HEK293 (cell line): ENCODE results near the gene ZBTB21.

Source experiments
- CTCF ChIA-PET: fragments of 350-600 bp; formaldehyde crosslinking; extraction: SDS; loops from one replicate; lab custom pipeline; 2021; ENCODE audit warnings: antibody characterized with exemption; lab: Yijun Ruan, JAX
- POLR2A ChIA-PET: fragments of 300-600 bp; formaldehyde crosslinking; extraction: SDS; loops from one replicate; lab custom pipeline; 2020; ENCODE audit warnings: antibody characterized with exemption, inconsistent platforms; lab: Yijun Ruan, JAX
- H3K27ac ChIP-seq: fragments of 200-500 bp; sonication (Bioruptor generic); 2 replicates; pipeline ENCODE4 v1.5.1; 2014; ENCODE audit warnings: low read depth, low read length, control low read depth, inconsistent platforms; ENCODE audit errors: extremely low read depth
- H3K36me3 ChIP-seq, 2 experiments: fragments of 200-500 bp in 1 of 2; sonication (Bioruptor generic) in 1 of 2; 1 replicate in 1 of 2; 2 replicates in 1 of 2; pipeline ENCODE4 v1.5.1; 2014 to 2017; ENCODE audit warnings: inconsistent platforms in 2 of 2, low read length in 2 of 2; ENCODE audit not compliant: control insufficient read depth in 2 of 2, insufficient read depth in 1 of 2
- H3K4me1 ChIP-seq: fragments of 200-500 bp; sonication (Bioruptor generic); 2 replicates; pipeline ENCODE4 v1.5.1; 2014; ENCODE audit warnings: mild to moderate bottlenecking, low read length, inconsistent platforms; ENCODE audit not compliant: control insufficient read depth, insufficient read depth
- H3K4me3 ChIP-seq: 2 replicates; pipeline ENCODE4 v1.5.1; 2011; ENCODE audit warnings: low read depth, mild to moderate bottlenecking, control low read depth, low read length, moderate library complexity
- H3K9me3 ChIP-seq: fragments of 200-500 bp; sonication (Bioruptor generic); 2 replicates; pipeline ENCODE4 v1.5.1; 2014; ENCODE audit warnings: low read depth, low read length, inconsistent platforms; ENCODE audit not compliant: control insufficient read depth, insufficient read depth
- GLIS2 ChIP-seq: fragments of 450-650 bp; formaldehyde crosslinking; IDR thresholded peaks from 2 replicates; pipeline ENCODE4 v1.5.1; 2016; ENCODE audit warnings: missing biosample characterization, missing genetic modification characterization
- HOXD13 ChIP-seq: sonication (generic); formaldehyde crosslinking; IDR thresholded peaks from 2 replicates; pipeline ENCODE4 v1.8.0; 2022; ENCODE audit warnings: missing genetic modification reagents, borderline replicate concordance
- SETDB1 ChIP-seq: IDR thresholded peaks from one replicate; pipeline ENCODE4 v1.6.1; 2017; ENCODE audit warnings: mild to moderate bottlenecking, low read length, moderate library complexity, mixed read lengths; ENCODE audit not compliant: insufficient read length
- SP7 ChIP-seq: fragments of 450-650 bp; formaldehyde crosslinking; IDR thresholded peaks from 2 replicates; pipeline ENCODE4 v1.5.1; 2016; ENCODE audit warnings: missing biosample characterization, missing genetic modification characterization
- ZNF324 ChIP-seq: fragments of 450-650 bp; formaldehyde crosslinking; IDR thresholded peaks from 2 replicates; pipeline ENCODE4 v1.5.1; 2016; ENCODE audit warnings: missing biosample characterization, missing genetic modification characterization
- ZNF549 ChIP-seq: fragments of 450-650 bp; IDR thresholded peaks from 2 replicates; pipeline ENCODE4 v1.5.1; 2018; ENCODE audit warnings: missing biosample characterization, missing genetic modification characterization, mild to moderate bottlenecking, inconsistent platforms, moderate library complexity
- ZNF664 ChIP-seq: fragments of 450-650 bp; formaldehyde crosslinking; IDR thresholded peaks from 2 replicates; pipeline ENCODE4 v1.5.1; 2016; ENCODE audit warnings: missing biosample characterization, missing genetic modification characterization
- TF ChIP-seq, protein P1 (sequence below): fragments of 450-650 bp; formaldehyde crosslinking; IDR thresholded peaks from 2 replicates; pipeline ENCODE4 v1.5.1; 2016; ENCODE audit warnings: missing biosample characterization, missing genetic modification characterization
- TF ChIP-seq, protein P2 (sequence below): sonication (generic); formaldehyde crosslinking; IDR thresholded peaks from 2 replicates; pipeline ENCODE4 v1.8.1; 2022; ENCODE audit warnings: mild to moderate bottlenecking, moderate library complexity, missing genetic modification reagents
- TF ChIP-seq, protein P3 (sequence below): fragments of 450-650 bp; formaldehyde crosslinking; IDR thresholded peaks from 2 replicates; pipeline ENCODE4 v1.5.1; 2017; ENCODE audit warnings: missing biosample characterization, missing genetic modification characterization
- TF ChIP-seq, protein P4 (sequence below): fragments of 450-650 bp; formaldehyde crosslinking; IDR thresholded peaks from 2 replicates; pipeline ENCODE4 v1.5.1; 2017; ENCODE audit warnings: missing biosample characterization, missing genetic modification characterization

ZBTB21 gene

DNA sequence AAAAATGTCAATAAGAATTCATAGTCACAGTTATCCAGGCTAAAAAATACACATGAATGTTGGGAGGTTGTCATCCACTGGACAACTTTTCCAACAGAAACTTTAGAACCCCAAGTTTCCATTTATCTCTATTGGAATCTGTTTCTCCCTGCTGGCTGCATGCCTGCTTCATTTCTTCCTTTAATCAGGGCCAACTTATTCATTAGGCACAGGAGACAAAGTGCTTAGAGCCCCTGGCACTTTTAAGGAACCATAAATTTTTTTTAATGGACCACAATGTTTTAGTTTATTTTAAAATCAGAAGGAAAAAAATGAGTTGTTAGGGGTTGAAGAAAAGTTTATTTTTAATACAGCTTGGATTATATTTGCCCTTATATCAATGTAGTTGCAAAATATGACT, 29.6 kb downstream of the ZBTB21 start (continued):
- TF ChIP-seq, protein P1, sequence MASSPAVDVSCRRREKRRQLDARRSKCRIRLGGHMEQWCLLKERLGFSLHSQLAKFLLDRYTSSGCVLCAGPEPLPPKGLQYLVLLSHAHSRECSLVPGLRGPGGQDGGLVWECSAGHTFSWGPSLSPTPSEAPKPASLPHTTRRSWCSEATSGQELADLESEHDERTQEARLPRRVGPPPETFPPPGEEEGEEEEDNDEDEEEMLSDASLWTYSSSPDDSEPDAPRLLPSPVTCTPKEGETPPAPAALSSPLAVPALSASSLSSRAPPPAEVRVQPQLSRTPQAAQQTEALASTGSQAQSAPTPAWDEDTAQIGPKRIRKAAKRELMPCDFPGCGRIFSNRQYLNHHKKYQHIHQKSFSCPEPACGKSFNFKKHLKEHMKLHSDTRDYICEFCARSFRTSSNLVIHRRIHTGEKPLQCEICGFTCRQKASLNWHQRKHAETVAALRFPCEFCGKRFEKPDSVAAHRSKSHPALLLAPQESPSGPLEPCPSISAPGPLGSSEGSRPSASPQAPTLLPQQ (tag by site-specific recombination), result no peak
- TF ChIP-seq ZNF324 (tag by site-specific recombination), result no peak
- TF ChIP-seq, all 188 proteins: peak for 0

DNA sequence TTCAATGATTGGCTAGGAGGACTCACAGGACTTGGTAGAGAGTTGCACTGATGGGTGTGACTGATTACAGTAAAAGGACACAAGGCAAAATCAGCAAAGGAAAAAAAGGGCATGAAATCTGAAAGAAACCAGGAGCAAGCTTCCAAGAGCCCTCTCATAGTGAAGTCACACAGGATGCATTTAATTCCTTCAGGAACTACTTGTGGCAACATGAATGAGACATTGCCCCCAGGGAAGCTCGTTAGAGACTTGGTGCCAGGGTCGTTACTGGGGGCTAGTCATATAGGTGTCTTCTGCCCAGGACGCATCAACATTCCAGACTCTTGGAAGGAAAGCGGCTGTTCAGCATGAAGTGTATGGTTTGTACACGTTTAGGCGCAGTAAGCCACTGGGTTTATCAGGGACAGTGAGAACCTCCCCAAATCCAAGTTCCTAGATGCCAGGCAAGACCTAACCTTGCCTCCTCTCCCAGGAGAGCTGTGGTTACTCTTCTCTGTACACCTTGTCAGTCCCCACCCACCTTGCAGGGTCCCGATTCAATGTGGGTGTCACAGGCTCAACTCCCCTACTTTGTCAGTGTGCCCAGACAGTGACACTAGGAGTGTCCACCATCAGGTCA, 30.3 kb downstream of the ZBTB21 start:
- no peak overlapping the region for H3K4me3 ChIP-seq
- no peak overlapping the region for H3K27ac ChIP-seq
- POLR2A ChIA-PET, result no interaction called here
- H3K4me1 ChIP-seq, result no peaks in the 10 kb centered on the region
- no peaks in the 10 kb centered on the region for H3K9me3 ChIP-seq
- no peaks in the 10 kb centered on the region for H3K36me3 ChIP-seq
- TF ChIP-seq SP7 (no peak), ZNF549 (tag by site-specific recombination) (no peak)
- TF ChIP-seq, protein P2, sequence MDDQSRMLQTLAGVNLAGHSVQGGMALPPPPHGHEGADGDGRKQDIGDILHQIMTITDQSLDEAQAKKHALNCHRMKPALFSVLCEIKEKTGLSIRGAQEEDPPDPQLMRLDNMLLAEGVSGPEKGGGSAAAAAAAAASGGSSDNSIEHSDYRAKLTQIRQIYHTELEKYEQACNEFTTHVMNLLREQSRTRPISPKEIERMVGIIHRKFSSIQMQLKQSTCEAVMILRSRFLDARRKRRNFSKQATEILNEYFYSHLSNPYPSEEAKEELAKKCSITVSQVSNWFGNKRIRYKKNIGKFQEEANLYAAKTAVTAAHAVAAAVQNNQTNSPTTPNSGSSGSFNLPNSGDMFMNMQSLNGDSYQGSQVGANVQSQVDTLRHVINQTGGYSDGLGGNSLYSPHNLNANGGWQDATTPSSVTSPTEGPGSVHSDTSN, result no peak
- TF ChIP-seq, protein P3, sequence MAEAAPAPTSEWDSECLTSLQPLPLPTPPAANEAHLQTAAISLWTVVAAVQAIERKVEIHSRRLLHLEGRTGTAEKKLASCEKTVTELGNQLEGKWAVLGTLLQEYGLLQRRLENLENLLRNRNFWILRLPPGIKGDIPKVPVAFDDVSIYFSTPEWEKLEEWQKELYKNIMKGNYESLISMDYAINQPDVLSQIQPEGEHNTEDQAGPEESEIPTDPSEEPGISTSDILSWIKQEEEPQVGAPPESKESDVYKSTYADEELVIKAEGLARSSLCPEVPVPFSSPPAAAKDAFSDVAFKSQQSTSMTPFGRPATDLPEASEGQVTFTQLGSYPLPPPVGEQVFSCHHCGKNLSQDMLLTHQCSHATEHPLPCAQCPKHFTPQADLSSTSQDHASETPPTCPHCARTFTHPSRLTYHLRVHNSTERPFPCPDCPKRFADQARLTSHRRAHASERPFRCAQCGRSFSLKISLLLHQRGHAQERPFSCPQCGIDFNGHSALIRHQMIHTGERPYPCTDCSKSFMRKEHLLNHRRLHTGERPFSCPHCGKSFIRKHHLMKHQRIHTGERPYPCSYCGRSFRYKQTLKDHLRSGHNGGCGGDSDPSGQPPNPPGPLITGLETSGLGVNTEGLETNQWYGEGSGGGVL, result no peak
- CTCF ChIA-PET, result interaction anchor here (1.8 kb wide), 1 partner anchor 138 kb away, joined by 8 read pairs; no protein-coding TSS in a partner anchor

DNA sequence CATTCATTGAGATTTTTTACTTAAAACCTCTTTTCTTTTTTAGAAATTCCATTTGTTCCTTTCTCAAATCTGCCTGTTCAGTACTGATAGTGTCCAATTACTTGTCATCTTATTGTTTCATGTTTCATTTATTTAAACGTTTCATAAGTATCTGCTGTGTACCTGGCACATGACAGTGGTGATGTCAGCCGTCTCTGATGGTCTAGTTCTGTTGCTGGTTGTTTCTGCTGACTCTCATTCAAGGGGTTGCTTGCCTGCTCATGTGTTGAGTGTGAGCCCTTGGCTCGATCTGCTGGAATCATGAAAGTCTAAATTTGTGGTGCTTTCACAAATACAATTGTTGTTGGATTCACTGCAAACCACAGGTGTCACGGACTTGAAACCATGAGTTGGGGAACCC, 30.8 kb downstream of the ZBTB21 start:
- Histone ChIP-seq H3K36me3 (no peaks in the 10 kb centered on the region), H3K27ac (no peak overlapping the region), H3K4me1 (no peaks in the 10 kb centered on the region), H3K9me3 (no peaks in the 10 kb centered on the region)
- CTCF ChIA-PET, result interaction anchor here (1.8 kb wide), 1 partner anchor 138 kb away, joined by 8 read pairs; no protein-coding TSS in a partner anchor
- POLR2A ChIA-PET, result no interaction called here
- TF ChIP-seq ZNF664 (tag by site-specific recombination) (no peak), SETDB1 (peak; percentile 63)
- TF ChIP-seq, all 188 proteins: peak for 1
- H3K4me3 ChIP-seq, result no peak overlapping the region

DNA sequence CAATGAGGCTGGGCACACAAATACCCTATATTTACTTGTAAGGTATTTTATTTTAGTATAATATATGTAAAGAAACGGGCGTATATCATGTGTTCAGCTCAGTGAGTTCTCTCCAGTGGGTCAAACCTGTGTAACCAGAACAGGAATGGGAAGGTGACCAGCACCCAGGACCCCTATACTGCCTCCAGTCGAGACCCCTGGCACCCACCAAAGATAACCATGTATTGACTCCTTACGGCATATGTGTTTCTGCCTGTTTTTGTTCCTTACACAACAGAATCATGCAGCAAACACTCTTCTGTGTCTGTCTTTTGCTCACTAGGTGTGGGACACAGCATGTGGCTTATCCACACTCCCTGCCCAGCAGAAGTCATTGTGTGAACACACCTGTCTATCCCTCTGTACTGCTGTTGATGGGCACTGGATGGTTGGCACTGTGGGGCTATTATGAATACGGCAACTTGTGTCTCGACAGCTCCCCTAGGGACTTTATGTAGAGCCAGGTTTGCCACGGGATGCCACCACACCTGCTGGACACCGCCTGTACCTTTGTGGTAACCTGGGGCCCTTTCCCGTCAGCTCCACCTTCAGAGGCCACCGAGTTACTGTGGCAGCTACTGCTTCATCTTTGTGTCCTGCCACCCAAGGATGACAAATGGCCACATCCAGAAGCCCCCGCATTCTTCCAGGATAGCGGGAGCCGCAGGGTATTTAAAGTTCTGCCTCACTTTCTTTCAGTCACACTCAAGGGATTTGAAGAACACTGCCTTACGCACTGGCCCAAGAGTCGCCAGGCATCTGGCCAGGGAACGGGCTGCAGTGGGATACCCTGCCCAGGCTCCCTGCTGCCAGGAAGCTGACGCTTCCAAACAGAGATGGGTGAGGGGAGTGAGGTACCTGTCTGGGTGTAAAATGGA, 32.9 kb downstream of the ZBTB21 start:
- no peaks in the 10 kb centered on the region for H3K9me3 ChIP-seq
- H3K4me1 ChIP-seq, result no peaks in the 10 kb centered on the region
- no peaks in the 10 kb centered on the region for H3K36me3 ChIP-seq
- H3K27ac ChIP-seq, result no peak overlapping the region
- TF ChIP-seq, protein P2, result no peak
- TF ChIP-seq HOXD13 (CRISPR knock-in tag) (no peak), GLIS2 (no peak)
- TF ChIP-seq, protein P4, sequence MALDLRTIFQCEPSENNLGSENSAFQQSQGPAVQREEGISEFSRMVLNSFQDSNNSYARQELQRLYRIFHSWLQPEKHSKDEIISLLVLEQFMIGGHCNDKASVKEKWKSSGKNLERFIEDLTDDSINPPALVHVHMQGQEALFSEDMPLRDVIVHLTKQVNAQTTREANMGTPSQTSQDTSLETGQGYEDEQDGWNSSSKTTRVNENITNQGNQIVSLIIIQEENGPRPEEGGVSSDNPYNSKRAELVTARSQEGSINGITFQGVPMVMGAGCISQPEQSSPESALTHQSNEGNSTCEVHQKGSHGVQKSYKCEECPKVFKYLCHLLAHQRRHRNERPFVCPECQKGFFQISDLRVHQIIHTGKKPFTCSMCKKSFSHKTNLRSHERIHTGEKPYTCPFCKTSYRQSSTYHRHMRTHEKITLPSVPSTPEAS (tag by site-specific recombination), result no peak
- H3K4me3 ChIP-seq, result no peak overlapping the region
- POLR2A ChIA-PET, result no interaction called here
- CTCF ChIA-PET, result no interaction called here
